Measurements from ENCODE around the gene TMUB1. TPM values are rescaled to one million over a fixed set of nuclear protein-coding genes. Genes with fewer than 3 reads are reported as not detected.

Gene TMUB1
- total and polyA plus RNA-seq, 2 donors (not counting 3 experiments of a cell fraction or from before 2014, with no cell fraction given), result 41.3 to 45.3 TPM

GRCh38 chr7:151046603-151047573 is 36.4 kb downstream of the TMUB1 start:
- FAIRE-seq, result no peak
- H3K36me3 ChIP-seq (ENCODE audit: control insufficient read depth in 2 of 2, extremely low read depth in 1 of 2, insufficient read depth in 2 of 2, low read length in 2 of 2), result no peaks in the 10 kb centered on the region
- no peaks in the 10 kb centered on the region for H4K20me1 ChIP-seq (replicated peaks; ENCODE audit: control insufficient read depth, extremely low read depth, insufficient read depth, low read length)
- H3K4me2 ChIP-seq (ENCODE audit: insufficient read depth, low read length), result no peak overlapping the region
- no peaks in the 10 kb centered on the region for H3K9me3 ChIP-seq (replicated peaks; ENCODE audit: control insufficient read depth, insufficient read depth, low read length)
- no peak overlapping the region for H2AFZ ChIP-seq (ENCODE audit: low read depth, low read length)
- H3K27me3 ChIP-seq (ENCODE audit: control insufficient read depth in 2 of 2, insufficient read depth in 2 of 2, low read length in 2 of 2), result peaks cover 0 to 4% of the 10 kb centered on the region in 2 experiments
- no peaks in the 10 kb centered on the region for H3K9me1 ChIP-seq (replicated peaks; ENCODE audit: control insufficient read depth, extremely low read depth, insufficient read depth, low read length)
- dilution Hi-C loops (cut with MboI; ENCODE audit: extremely low pct_ligation_motif_present, low sequenced_read_pairs), result no loop called here
- H3K9ac ChIP-seq (replicated peaks; ENCODE audit: extremely low read depth, insufficient read depth, low read length), result no peak overlapping the region
- no peaks in the 10 kb centered on the region for H3K79me2 ChIP-seq (ENCODE audit: control insufficient read depth, insufficient read depth, low read length)
- CTCF ChIA-PET, result interaction anchor here (1.0 to 1.6 kb wide), 2 partner anchors 12 to 19 kb away, joined by 4 to 5 read pairs; partner anchors contain the start of genes ABCB8 and SLC4A2
- intact Hi-C loops (cut with micrococcal nuclease), result no loop called here
- TF ChIP-seq POLR2AphosphoS5 (IDR thresholded peaks at IDR 0.05; ENCODE audit: insufficient read depth, low read depth, low read length) (no peak), MYC (IDR thresholded peaks at IDR 0.05; ENCODE audit: low read depth, low read length) (no peak), MAX (IDR thresholded peaks at IDR 0.05; ENCODE audit: insufficient read depth, insufficient read length) (no peak), FOS (IDR thresholded peaks at IDR 0.05; ENCODE audit: borderline replicate concordance, insufficient read depth, low read length) (no peak), JUN (IDR thresholded peaks at IDR 0.05; ENCODE audit: borderline replicate concordance, insufficient read depth, insufficient read length, low read depth) (no peak), EZH2 (IDR thresholded peaks at IDR 0.05; ENCODE audit: borderline replicate concordance, low read depth, low read length, severe bottlenecking) (no peak), CTCF (IDR thresholded peaks at IDR 0.05; ENCODE audit: extremely low read depth in 1 of 2, insufficient read depth in 1 of 2, low read depth in 1 of 2, low read length in 2 of 2) (no peak), POLR2A (IDR thresholded peaks at IDR 0.05; ENCODE audit: low read depth, low read length) (no peak), GATA2 (IDR thresholded peaks at IDR 0.05; ENCODE audit: insufficient read depth, insufficient read length, low read depth, low read length) (no peak)
- DNase-seq (ENCODE audit: low read depth, low spot score), result no peak
- H3K4me3 ChIP-seq (replicated peaks in 1 of 3; ENCODE audit: insufficient read depth in 1 of 3, low read depth in 1 of 3, low read length in 3 of 3), result no peak overlapping the region
- no peak overlapping the region for H3K27ac ChIP-seq (ENCODE audit: insufficient read depth, low read depth, low read length)
- no peaks in the 10 kb centered on the region for H3K4me1 ChIP-seq (ENCODE audit: control insufficient read depth, extremely low read depth, insufficient read depth, low read length)
- POLR2A ChIA-PET, result no interaction called here
- BruUV-seq (replicated peaks), result no TSS peak

Data from endothelial cell of umbilical vein (primary cell).